GM19438 (cell line): ENCODE measurements around the gene GRAMD4.

Source experiments
- ATAC-seq: cut with Tn5 transposase; IDR thresholded peaks from one replicate; pipeline ENCODE4 v1.9.1; 2021; ENCODE audit warnings: low read depth; ENCODE audit not compliant: unreplicated experiment

GRAMD4 gene

GRCh38 chr22:46682011-46682731 lies 62.0 kb downstream of the GRAMD4 start:
- no peak for ATAC-seq

DNA sequence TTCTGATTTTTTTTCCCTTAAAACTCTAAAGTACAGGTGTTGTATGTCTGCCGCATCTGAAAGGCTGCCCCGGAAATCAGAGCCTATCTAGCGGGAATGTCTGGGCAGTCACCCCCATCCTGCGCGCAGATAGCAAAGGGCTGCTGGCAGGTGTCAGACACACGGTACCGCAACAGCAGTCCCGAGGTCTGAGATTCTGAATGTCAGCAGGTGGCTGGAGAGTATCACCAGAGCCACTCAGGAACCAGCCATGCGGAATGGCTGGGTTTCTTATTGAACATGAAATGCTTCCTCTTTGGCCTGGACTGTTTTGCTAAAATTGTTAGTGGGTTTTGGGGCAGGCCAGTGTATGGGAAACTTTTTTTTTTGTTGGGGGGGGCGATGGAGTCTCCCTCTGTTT lies 64.5 kb downstream of the GRAMD4 start:
- peak; percentile 77 for ATAC-seq

- ATAC-seq, result no peak
These were observed 66.2 kb downstream of the GRAMD4 start for GRCh38 chr22:46686221-46687047.

DNA sequence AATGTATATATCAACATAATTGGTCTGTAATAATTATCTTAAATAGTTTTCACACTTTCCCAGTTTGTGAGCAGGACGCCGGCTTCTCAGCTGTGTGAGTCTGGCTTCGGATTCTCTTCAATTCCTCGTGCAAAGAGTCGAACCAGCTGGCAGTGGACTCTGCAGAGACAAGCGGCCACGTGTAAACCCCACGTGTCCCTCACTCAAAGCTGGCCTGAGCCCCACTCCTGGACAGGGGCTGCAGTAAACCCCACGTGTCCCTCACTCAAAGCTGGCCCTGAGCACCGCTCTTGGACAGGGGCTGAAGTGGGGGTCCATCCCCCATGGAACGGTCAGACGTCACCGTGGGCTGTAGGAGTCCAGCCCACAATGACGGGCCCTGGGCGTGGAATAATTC lies 66.9 kb downstream of the GRAMD4 start:
- no peak for ATAC-seq

- ATAC-seq, result no peak
These were observed 67.3 kb downstream of the GRAMD4 start for GRCh38 chr22:46687460-46687859.

GRCh38 chr22:46688949-46689348 lies 68.8 kb downstream of the GRAMD4 start:
- no peak for ATAC-seq

- ATAC-seq, result no peak
These were observed 70.0 kb downstream of the GRAMD4 start for GRCh38 chr22:46690146-46690545.

GRCh38 chr22:46691571-46691970 lies 71.4 kb downstream of the GRAMD4 start:
- no peak for ATAC-seq

DNA sequence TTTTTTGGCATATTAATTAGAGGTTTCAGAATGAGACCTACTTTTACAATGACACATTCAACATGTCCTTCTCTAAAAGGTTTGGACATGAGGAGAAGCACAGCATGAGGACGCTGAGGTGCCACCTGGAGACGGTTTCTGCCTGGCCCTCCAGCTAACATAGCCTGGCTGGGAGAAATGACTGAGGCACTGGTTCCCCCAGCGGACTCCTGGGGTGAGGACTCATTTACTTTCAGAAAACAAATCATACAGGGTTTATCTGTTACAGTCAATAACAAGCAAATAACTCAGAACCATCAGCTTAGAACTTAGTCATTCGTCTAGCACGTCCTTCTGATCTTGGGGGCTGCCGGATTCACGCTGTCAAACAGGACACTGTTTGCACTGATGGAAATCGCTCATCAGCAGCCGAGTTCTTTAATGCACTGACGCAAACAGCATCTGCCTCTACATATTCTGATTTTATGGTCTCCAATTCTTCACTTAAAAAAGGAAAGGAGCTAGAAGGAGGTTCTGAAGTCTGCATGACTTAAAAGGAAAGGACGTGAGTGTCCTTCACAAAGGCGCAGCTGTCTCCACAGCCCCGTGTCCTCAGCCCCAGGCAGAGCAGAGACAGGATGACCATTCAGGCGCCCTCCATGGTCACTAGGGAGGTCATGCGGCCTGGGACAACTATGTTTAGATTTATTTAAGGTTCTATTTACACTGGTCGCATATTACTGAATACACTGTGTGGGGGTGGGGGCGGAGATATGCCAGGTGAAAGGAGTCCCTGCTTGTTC lies 73.6 kb downstream of the GRAMD4 start:
- no peak for ATAC-seq

- ATAC-seq, result no peak
These were observed 74.4 kb downstream of the GRAMD4 start for GRCh38 chr22:46694416-46695170.

DNA sequence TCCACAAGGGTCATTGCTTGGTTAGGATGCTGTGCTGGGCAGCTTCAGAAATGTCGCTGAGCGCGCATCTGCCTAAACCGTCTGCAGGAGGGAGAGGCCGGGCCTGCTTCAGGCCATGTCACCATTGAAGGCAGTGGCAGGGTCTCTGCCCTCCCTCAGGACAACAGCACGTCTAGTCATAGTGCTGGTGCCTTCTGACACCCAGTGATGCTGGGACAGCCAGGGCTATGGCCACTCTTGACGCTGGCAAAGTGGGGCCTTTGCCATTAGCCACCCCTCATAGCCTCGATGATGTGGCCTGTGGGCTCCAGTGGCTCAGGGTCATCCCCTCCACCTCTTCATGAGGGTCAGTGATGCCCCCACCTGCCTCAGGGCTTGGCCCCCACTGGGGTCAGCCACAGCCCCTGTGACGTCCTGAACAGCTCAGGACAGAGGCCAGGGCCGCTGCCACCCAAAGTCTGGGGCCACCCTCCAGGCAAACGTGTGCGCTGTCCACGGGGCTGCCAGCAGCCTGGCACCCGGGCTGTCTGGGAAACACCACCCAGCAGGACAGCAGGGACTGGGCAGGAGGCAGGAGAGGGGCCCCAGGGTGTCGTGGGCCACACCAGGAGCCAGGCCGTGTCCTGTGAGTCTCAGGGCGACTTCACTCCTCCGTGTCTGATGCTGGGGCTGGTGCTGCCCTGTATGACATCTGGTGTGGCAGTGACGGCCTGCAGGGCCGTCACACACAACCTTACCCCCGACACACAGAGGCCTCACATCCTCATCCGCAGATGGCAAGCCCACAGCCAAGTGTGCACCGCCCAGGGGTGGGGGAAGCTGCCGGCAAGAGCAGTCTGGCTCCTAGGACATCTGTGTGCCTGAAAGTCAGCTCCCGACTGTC lies 75.4 kb downstream of the GRAMD4 start:
- no peak for ATAC-seq

DNA sequence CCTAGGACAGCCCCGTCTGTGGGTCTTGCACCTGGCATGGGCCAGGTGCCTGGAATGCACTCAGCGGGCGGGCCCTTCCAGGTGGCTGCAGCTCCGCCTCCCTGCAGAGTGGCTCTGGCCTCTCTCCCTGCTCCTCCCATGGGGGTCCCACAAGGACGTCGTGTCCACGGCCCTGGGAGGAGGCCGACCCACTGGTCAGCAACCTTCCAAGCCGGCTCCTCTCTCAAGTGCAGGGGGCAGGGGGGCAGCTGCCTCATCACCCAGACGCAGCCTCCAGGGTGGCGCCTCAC lies 76.0 kb downstream of the GRAMD4 start:
- no peak for ATAC-seq

- no peak for ATAC-seq
These were observed 76.4 kb downstream of the GRAMD4 start for GRCh38 chr22:46696614-46697013.

DNA sequence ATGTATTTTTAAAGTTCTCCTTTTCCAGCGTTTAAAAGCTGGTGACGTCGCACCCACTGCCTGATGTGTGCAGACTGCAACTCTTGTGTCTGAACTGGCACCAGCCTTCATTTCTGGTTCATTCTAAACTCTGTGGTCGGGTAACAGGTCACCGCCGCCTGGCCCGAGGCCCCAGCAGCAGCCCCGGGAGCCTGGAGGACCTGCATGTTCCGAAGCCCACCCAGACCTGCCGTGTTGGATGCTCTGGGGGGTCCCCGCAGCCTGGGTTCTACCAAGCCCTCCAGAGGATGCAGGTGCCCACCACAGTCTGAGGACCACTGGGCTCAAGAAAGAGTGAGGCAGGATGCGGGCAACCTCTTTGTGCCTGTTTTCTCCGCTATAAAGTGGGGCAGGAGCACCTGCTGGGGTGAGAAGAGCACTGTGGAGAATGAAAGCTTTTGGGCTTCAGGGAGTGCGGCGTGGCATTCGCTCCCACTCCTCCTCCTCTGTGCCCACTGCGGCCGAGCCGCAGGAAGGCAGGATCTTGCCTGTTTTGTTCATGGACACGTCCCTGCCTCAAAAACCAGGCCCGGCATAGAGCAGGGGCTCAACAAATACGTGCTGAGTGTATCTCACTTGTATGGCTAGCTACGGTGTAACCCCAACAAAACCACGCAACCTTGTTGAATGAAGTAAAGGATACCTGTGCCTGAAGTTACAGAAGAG lies 77.8 kb downstream of the GRAMD4 start:
- ATAC-seq, result no peak

DNA sequence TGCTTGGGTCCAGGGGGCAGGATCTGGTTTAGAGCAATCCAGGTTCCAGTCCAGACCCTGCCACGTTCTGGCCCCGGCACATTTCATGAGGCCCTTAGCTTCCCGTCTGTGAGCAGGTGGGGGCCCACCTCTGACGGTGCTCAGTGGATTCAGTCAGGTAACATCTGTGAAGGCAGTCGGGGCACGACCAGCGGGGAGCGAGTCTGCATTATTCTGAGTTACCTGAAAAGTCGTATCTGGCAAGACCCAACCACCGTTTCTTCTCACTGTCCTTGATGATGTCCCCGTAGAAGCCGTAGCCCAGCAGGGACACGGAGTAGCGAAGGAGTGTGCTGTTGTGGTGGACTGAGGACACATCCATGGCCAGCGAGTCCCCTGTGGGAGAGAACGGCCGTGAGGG lies 78.9 kb downstream of the GRAMD4 start:
- no peak for ATAC-seq

DNA sequence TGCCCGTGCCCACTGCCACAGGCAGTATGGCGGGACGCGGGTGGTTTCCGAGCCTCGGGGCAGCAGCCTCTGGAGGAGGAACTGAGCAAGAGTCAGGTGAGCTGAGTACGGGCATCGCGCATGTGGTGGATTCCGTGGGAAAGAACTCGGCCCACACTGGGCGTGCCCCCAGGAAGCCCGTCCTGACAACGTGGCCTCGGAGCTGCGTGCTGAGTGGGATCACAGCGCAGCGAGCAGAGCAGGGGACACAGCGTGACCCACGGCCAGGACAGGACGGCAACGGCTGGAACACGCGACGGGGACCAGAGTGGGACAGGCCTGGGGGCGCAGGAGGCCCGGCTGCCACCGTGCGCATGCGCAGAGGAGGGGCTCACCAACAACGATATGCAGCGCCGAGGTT lies 81.1 kb downstream of the GRAMD4 start:
- no peak for ATAC-seq

- no peak for ATAC-seq
These were observed 83.2 kb downstream of the GRAMD4 start for GRCh38 chr22:46703171-46703995.

GRCh38 chr22:46703996-46704370 lies 83.8 kb downstream of the GRAMD4 start:
- no peak for ATAC-seq
